Retinal pigment epithelial cell (primary cell): ENCODE results near the gene DHCR24.

Experiments used
- DNase-seq: peaks from one replicate; pipeline ENCODE4 v3.0.0-alpha.2; 2010; ENCODE audit warnings: low read depth
- H3K4me3 ChIP-seq: 2 replicates; pipeline ENCODE4 v1.5.1; 2011; ENCODE audit warnings: mild to moderate bottlenecking, low read length, control low read depth, moderate library complexity
- CTCF ChIP-seq: conservative IDR thresholded peaks from 2 replicates; pipeline ENCODE4 v1.5.1; 2011; ENCODE audit warnings: low read depth, low read length, control low read depth, inconsistent platforms

The DHCR24 gene

GRCh38 chr1:54842206-54842915 is 44.6 kb downstream of the DHCR24 start:
- DNase-seq, result no peak
- no peak overlapping the region for H3K4me3 ChIP-seq
- no peak for TF ChIP-seq CTCF

- no peak for DNase-seq
- TF ChIP-seq CTCF, result no peak
Observed at GRCh38 chr1:54839824-54840223, 47.2 kb downstream of the DHCR24 start.

GRCh38 chr1:54838565-54839180 is 48.3 kb downstream of the DHCR24 start:
- no peak for DNase-seq
- H3K4me3 ChIP-seq, result no peak overlapping the region
- TF ChIP-seq CTCF, result no peak

More at GRCh38 chr1:54839824-54840223, 47.2 kb downstream of the DHCR24 start:
- H3K4me3 ChIP-seq, result no peak overlapping the region

- no peak overlapping the region for H3K4me3 ChIP-seq
- DNase-seq, result no peak
- TF ChIP-seq CTCF, result no peak
Observed at GRCh38 chr1:54837002-54837853, 49.8 kb downstream of the DHCR24 start.

GRCh38 chr1:54836594-54836993 is 50.4 kb downstream of the DHCR24 start:
- no peak for TF ChIP-seq CTCF
- DNase-seq, result no peak

GRCh38 chr1:54835970-54836369 is 51.0 kb downstream of the DHCR24 start:
- TF ChIP-seq CTCF, result no peak
- no peak overlapping the region for H3K4me3 ChIP-seq
- no peak for DNase-seq

More at GRCh38 chr1:54836594-54836993, 50.4 kb downstream of the DHCR24 start:
- H3K4me3 ChIP-seq, result no peak overlapping the region
